Nasal cavity respiratory epithelium epithelial cell of viscerocranial mucosa (primary cell): ENCODE results near the gene SP8. TPM values are rescaled to one million over a fixed set of nuclear protein-coding genes. Genes with fewer than 3 reads are reported as not detected.

Source experiments
- total RNA-seq: library from RNA; depleted of rRNA; stranded (reverse); fragments of >200 nt; gene quantifications from 2 replicates; pipeline ENCODE4 v1.2.3, GENCODE V29; 2014

SP8 gene
- total RNA-seq = 0.34 and 1.1 TPM in 2 replicates

GRCh38 chr7:20786779-20787659, at the start of gene SP8:
Gene SP8 (minus strand): TSS chr7:20786886. CDS start chr7:20786798, 88 bp downstream.

Other genes with a start within 250 kb of the SP8 start
- gene ABCB5, start 171.2 kb downstream of the SP8 start, total RNA-seq = not detected in 2 replicates